Fibroblast of lung (primary cell): ENCODE data around the gene EIF2AK2. TPM values are rescaled to one million over a fixed set of nuclear protein-coding genes. Genes with fewer than 3 reads are reported as not detected.

Source experiments
- DNase-seq, 2 donors: peaks; one replicate each; pipeline versions ENCODE4 v3.0.0 to v3.0.0-alpha.2; 2010; ENCODE audit warnings: low read depth in 2 of 2
- H2AFZ ChIP-seq: 2 replicates; pipeline ENCODE4 v1.5.1; 2012; ENCODE audit warnings: low read length, control low read depth, inconsistent platforms
- H3K27ac ChIP-seq: 2 replicates; pipeline ENCODE4 v1.5.1; 2011; ENCODE audit warnings: low read length, control low read depth; ENCODE audit not compliant: insufficient read depth
- H3K27me3 ChIP-seq: 2 replicates; pipeline ENCODE4 v1.5.1; 2011; ENCODE audit warnings: mild to moderate bottlenecking, low read length; ENCODE audit not compliant: control insufficient read depth, insufficient read depth
- H3K36me3 ChIP-seq: 2 replicates; pipeline ENCODE4 v1.5.1; 2011; ENCODE audit warnings: low read length; ENCODE audit not compliant: control insufficient read depth, insufficient read depth
- H3K4me1 ChIP-seq: 2 replicates; pipeline ENCODE4 v1.5.1; 2011; ENCODE audit warnings: low read length; ENCODE audit not compliant: control insufficient read depth, insufficient read depth; ENCODE audit errors: extremely low read depth
- H3K4me2 ChIP-seq: 2 replicates; pipeline ENCODE4 v1.5.1; 2011; ENCODE audit warnings: low read length, control low read depth; ENCODE audit not compliant: insufficient read depth; ENCODE audit errors: extremely low read depth
- H3K4me3 ChIP-seq, 4 experiments: fragments of 200-600 bp in 1 of 4; sonication (generic) in 1 of 4; replicated peaks in 1 of 4; 2 replicates each; pipeline ENCODE4 v1.5.1; 2011 to 2016; ENCODE audit warnings: low read length in 4 of 4, low read depth in 3 of 4, mild to moderate bottlenecking in 3 of 4, control low read depth in 2 of 4, inconsistent platforms in 1 of 4, mixed read lengths in 1 of 4; ENCODE audit not compliant: insufficient read depth in 1 of 4; ENCODE audit errors: control extremely low read depth in 1 of 4
- H3K79me2 ChIP-seq: 2 replicates; pipeline ENCODE4 v1.5.1; 2012; ENCODE audit warnings: mild to moderate bottlenecking, low read length, inconsistent platforms; ENCODE audit not compliant: control insufficient read depth, insufficient read depth
- H3K9ac ChIP-seq: 2 replicates; pipeline ENCODE4 v1.5.1; 2011; ENCODE audit warnings: mild to moderate bottlenecking, low read length, control low read depth; ENCODE audit not compliant: insufficient read depth
- H3K9me3 ChIP-seq: 2 replicates; pipeline ENCODE4 v1.5.1; 2012; ENCODE audit warnings: low read depth, low read length; ENCODE audit not compliant: control insufficient read depth, insufficient read depth
- H4K20me1 ChIP-seq: 2 replicates; pipeline ENCODE4 v1.5.1; 2011; ENCODE audit warnings: low read length; ENCODE audit not compliant: control insufficient read depth, insufficient read depth; ENCODE audit errors: extremely low read depth
- EZH2 ChIP-seq: IDR thresholded peaks from 2 replicates; pipeline ENCODE4 v1.5.1; 2012; ENCODE audit warnings: low read length, control low read depth, mild to moderate bottlenecking; ENCODE audit errors: missing control alignments
- polyA plus RNA-seq, 2 donors: library from polyadenylated mRNA; depleted of rRNA in 1 of 2; stranded (reverse) in 1 of 2; unstranded in 1 of 2; fragments of >200 nt; gene quantifications; 2 replicates each; pipeline ENCODE4 v1.2.1, GENCODE V29; 2011 to 2012; ENCODE audit warnings: missing spikeins in 1 of 2
- total RNA-seq: library from RNA; depleted of rRNA; stranded (reverse); fragments of >200 nt; gene quantifications from 2 replicates; pipeline ENCODE4 v1.2.1, GENCODE V29; 2014
- TF ChIP-seq, protein P1 (sequence below), 2 donors: IDR thresholded peaks in 1 of 2; conservative IDR thresholded peaks in 1 of 2; 1 replicate in 1 of 2; 2 replicates in 1 of 2; pipeline ENCODE4 v1.5.1; 2011 to 2012; ENCODE audit warnings: low read length in 2 of 2, control low read depth in 1 of 2, inconsistent platforms in 1 of 2, low read depth in 1 of 2, mild to moderate bottlenecking in 1 of 2

Gene EIF2AK2
- total and polyA plus RNA-seq, 2 donors (not counting 1 experiment from before 2014, with no cell fraction given): 32.0 to 39.9 TPM

DNA sequence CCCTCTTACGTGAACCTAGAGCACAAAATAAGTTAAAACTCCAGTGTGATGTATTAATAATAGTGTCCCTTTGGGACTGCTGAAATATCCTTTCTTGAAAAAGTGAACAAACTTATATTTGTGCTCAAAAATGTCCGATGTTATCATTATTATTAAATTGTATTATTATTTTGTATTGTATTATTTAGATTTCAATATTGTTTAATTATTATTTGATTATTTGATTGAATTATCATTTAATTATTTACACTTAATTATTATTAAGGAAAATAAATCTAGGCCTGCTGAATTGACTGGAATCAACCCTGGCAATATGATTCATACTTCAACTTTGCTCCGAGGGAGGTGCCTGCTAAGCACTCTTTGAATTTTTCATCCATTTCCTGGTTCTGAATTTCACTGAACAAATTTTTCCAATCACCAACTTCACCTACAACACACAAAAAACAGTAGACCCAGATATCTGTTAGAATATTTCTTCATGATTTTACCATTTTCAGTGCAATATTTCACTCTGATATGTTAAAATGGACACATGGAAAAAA, 10.9 kb upstream of the EIF2AK2 start:
- no peak overlapping the region for H3K4me2 ChIP-seq
- H3K9me3 ChIP-seq: no peaks in the 10 kb centered on the region
- no peak overlapping the region for H3K27ac ChIP-seq
- no peaks in the 10 kb centered on the region for H4K20me1 ChIP-seq
- H3K4me1 ChIP-seq: no peaks in the 10 kb centered on the region
- TF ChIP-seq, protein P1, sequence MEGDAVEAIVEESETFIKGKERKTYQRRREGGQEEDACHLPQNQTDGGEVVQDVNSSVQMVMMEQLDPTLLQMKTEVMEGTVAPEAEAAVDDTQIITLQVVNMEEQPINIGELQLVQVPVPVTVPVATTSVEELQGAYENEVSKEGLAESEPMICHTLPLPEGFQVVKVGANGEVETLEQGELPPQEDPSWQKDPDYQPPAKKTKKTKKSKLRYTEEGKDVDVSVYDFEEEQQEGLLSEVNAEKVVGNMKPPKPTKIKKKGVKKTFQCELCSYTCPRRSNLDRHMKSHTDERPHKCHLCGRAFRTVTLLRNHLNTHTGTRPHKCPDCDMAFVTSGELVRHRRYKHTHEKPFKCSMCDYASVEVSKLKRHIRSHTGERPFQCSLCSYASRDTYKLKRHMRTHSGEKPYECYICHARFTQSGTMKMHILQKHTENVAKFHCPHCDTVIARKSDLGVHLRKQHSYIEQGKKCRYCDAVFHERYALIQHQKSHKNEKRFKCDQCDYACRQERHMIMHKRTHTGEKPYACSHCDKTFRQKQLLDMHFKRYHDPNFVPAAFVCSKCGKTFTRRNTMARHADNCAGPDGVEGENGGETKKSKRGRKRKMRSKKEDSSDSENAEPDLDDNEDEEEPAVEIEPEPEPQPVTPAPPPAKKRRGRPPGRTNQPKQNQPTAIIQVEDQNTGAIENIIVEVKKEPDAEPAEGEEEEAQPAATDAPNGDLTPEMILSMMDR (conservative IDR thresholded peaks at IDR 0.05 in 1 of 2, IDR thresholded peaks at IDR 0.05 in 1 of 2; ENCODE audit: low read depth in 1 of 2, low read length in 2 of 2): no peak
- no peak for TF ChIP-seq EZH2
- no peaks in the 10 kb centered on the region for H3K27me3 ChIP-seq
- H2AFZ ChIP-seq: no peak overlapping the region
- H3K9ac ChIP-seq: no peak overlapping the region
- peak in 1 of 2 donors; percentile 27 for DNase-seq
- no peaks in the 10 kb centered on the region for H3K36me3 ChIP-seq
- H3K4me3 ChIP-seq: no peak overlapping the region
- H3K79me2 ChIP-seq: no peaks in the 10 kb centered on the region

DNA sequence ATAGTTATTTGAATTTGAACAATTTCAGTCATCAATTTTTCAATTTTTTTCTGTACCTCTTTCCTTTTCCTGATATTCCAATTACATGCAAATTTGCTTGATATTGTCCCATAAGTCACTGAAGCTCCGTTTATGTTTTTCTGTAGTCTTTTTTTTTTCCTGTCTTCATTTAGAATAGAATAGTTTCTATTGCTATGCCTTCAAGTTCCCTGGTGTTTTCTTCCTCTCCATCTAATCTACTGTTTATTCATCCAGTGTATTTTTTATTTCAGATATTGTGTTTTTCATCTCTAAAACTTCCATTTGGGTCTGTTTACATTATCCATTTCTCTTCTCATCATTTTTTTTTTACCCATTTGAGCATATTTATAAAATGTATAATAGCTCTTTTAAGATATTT, 8.0 kb upstream of the EIF2AK2 start:
- Histone ChIP-seq H3K9me3 (no peaks in the 10 kb centered on the region), H3K36me3 (no peaks in the 10 kb centered on the region), H3K4me2 (no peak overlapping the region), H2AFZ (no peak overlapping the region), H3K9ac (no peak overlapping the region), H3K79me2 (no peaks in the 10 kb centered on the region), H3K27ac (no peak overlapping the region), H3K4me3 (no peak overlapping the region), H3K4me1 (no peaks in the 10 kb centered on the region), H4K20me1 (no peaks in the 10 kb centered on the region), H3K27me3 (no peaks in the 10 kb centered on the region)
- TF ChIP-seq EZH2: no peak
- TF ChIP-seq, protein P1 (conservative IDR thresholded peaks at IDR 0.05 in 1 of 2, IDR thresholded peaks at IDR 0.05 in 1 of 2; ENCODE audit: low read depth in 1 of 2, low read length in 2 of 2): no peak
- DNase-seq: no peak

DNA sequence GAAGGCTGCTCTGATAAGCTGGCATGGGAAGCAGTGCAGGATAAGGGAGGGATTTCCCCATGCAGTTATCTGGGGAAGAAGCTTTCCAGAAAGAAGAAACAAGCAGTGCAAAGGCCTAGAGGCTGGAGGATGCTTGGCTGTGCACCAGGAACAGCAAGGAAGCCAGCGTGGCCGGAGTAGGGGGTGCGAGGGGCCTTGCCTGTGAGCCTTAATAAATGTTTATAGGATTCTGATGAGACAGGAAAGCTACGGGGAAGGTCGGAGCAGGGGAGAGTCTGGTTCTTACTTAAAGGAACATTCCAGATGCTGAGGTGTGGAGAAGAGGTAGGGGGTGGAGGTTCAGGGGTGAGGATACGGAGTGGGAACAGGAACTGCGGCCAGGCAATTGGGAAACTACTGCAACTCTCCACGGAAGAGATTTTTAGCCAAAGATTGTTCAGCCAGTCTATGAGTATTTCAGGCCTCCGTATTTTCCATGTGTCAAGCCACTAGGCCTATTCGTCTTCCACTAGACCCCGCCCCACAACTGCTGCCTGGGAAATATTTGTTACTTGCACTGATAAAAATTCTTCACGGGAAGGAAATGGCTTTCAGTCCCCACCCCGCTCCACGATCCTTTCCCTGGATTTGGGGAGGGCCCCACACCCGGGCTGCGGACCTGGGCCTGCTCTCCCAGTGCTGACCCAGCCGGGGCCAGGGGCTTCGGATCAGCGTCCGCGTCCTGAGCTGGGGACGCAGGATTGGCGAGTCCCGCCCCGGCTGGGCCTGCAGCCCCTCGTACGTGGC, 516 bp downstream of the EIF2AK2 start:
- Histone ChIP-seq H4K20me1 (no peaks in the 10 kb centered on the region), H3K4me2 (peak overlapping the region; percentile 95), H3K9ac (peak overlapping the region; percentile 79), H3K4me3 (peak overlapping the region; percentile 66 to 92 (median 87)), H3K79me2 (peaks cover 35% of the 10 kb centered on the region), H2AFZ (peak overlapping the region; percentile 62), H3K36me3 (peaks cover 3% of the 10 kb centered on the region), H3K9me3 (no peaks in the 10 kb centered on the region), H3K4me1 (peaks cover 2% of the 10 kb centered on the region), H3K27me3 (no peaks in the 10 kb centered on the region), H3K27ac (peak overlapping the region; percentile 79)
- no peak for TF ChIP-seq EZH2
- TF ChIP-seq, protein P1 (conservative IDR thresholded peaks at IDR 0.05 in 1 of 2, IDR thresholded peaks at IDR 0.05 in 1 of 2; ENCODE audit: low read depth in 1 of 2, low read length in 2 of 2): no peak
- peak; percentile 70 for DNase-seq
